NB4 (cell line): ENCODE results near the gene MRPL44.

Experiments used
- CTCF ChIP-seq: IDR thresholded peaks from one replicate; pipeline ENCODE4 v1.5.1; 2012; ENCODE audit warnings: low read depth, low read length
- POLR2A ChIP-seq: IDR thresholded peaks from 2 replicates; pipeline ENCODE4 v1.6.1; 2011; ENCODE audit warnings: mild to moderate bottlenecking; ENCODE audit not compliant: insufficient read length; ENCODE audit errors: extremely low read depth

DNA sequence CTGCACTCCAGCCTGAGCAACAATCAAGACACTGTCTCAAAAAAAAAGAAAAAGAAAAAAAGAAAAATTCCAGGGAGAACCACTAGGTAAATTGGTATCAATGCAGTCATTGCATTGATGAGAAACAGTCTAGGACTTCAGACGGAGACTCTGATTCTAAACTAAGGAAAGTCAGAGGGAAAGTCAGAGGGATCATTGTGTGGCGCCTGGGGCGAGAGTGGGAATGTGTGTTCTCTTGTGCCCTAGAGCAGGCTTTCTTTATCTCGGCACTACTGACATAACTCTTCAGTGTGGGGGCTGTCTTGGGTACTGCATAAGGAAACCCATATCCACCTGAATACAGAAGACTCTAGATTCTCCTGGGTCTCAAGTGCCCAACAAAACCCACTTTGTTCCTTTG lies 57.1 kb downstream of the MRPL44 start:
- no peak for TF ChIP-seq CTCF
- no peak for TF ChIP-seq POLR2A
